GM12878 (cell line): ENCODE measurements around the gene SLC9A7.

Experiments
- BRCA1 ChIP-seq: IDR thresholded peaks from 2 replicates; pipeline ENCODE4 v1.6.1; 2011; ENCODE audit warnings: low read depth, low read length, improper control_type of control experiment
- CBFB ChIP-seq: IDR thresholded peaks from 2 replicates; pipeline ENCODE4 v1.6.1; 2016; ENCODE audit warnings: antibody characterized with exemption, low read depth
- CTCF ChIP-seq, 3 experiments: IDR thresholded peaks in 2 of 3; conservative IDR thresholded peaks in 1 of 3; 2 replicates each; pipeline ENCODE4 v1.5.1; 2011; ENCODE audit warnings: low read depth in 3 of 3, low read length in 3 of 3, mild to moderate bottlenecking in 3 of 3, control low read depth in 2 of 3, moderate library complexity in 2 of 3, inconsistent platforms in 1 of 3, mixed read lengths in 1 of 3; ENCODE audit not compliant: control insufficient read depth in 2 of 3, insufficient read depth in 1 of 3; ENCODE audit errors: extremely low read depth in 1 of 3
- EP300 ChIP-seq, 2 experiments: fragments of 150-350 bp in 1 of 2; IDR thresholded peaks; 2 replicates each; pipeline ENCODE4 v1.6.1; 2011 to 2012; ENCODE audit warnings: low read depth in 2 of 2, low read length in 2 of 2, borderline replicate concordance in 1 of 2, improper control_type of control experiment in 1 of 2, inconsistent platforms in 1 of 2; ENCODE audit not compliant: control insufficient read depth in 1 of 2
- LARP7 ChIP-seq: fragments of 450-650 bp; IDR thresholded peaks from 2 replicates; pipeline ENCODE4 v1.6.1; 2017; ENCODE audit warnings: mild to moderate bottlenecking
- POLR2A ChIP-seq: IDR thresholded peaks from 2 replicates; pipeline ENCODE4 v1.6.1; 2011; ENCODE audit warnings: low read depth, mild to moderate bottlenecking, low read length
- ZNF274 ChIP-seq: IDR thresholded peaks from one replicate; pipeline ENCODE4 v1.8.0; 2011; ENCODE audit not compliant: insufficient read length, insufficient read depth
- TF ChIP-seq, protein P1 (sequence below): IDR thresholded peaks from 2 replicates; pipeline ENCODE4 v1.6.1; 2012; ENCODE audit warnings: mild to moderate bottlenecking, low read depth, low read length
- TF ChIP-seq, protein P2 (sequence below): fragments of 450-650 bp; IDR thresholded peaks from 2 replicates; pipeline ENCODE4 v1.6.1; 2017; ENCODE audit warnings: mild to moderate bottlenecking

GRCh38 chrX:46703980-46704379, 54.9 kb downstream of the SLC9A7 start:
- no peak for TF ChIP-seq POLR2A
- no peak for TF ChIP-seq CTCF (IDR thresholded peaks at IDR 0.05 in 2 of 3, conservative IDR thresholded peaks at IDR 0.05 in 1 of 3; ENCODE audit: control insufficient read depth in 2 of 3, extremely low read depth in 1 of 3, insufficient read depth in 1 of 3, low read depth in 3 of 3, low read length in 3 of 3)
- TF ChIP-seq BRCA1, result no peak
- TF ChIP-seq ZNF274, result no peak
- TF ChIP-seq, protein P1, sequence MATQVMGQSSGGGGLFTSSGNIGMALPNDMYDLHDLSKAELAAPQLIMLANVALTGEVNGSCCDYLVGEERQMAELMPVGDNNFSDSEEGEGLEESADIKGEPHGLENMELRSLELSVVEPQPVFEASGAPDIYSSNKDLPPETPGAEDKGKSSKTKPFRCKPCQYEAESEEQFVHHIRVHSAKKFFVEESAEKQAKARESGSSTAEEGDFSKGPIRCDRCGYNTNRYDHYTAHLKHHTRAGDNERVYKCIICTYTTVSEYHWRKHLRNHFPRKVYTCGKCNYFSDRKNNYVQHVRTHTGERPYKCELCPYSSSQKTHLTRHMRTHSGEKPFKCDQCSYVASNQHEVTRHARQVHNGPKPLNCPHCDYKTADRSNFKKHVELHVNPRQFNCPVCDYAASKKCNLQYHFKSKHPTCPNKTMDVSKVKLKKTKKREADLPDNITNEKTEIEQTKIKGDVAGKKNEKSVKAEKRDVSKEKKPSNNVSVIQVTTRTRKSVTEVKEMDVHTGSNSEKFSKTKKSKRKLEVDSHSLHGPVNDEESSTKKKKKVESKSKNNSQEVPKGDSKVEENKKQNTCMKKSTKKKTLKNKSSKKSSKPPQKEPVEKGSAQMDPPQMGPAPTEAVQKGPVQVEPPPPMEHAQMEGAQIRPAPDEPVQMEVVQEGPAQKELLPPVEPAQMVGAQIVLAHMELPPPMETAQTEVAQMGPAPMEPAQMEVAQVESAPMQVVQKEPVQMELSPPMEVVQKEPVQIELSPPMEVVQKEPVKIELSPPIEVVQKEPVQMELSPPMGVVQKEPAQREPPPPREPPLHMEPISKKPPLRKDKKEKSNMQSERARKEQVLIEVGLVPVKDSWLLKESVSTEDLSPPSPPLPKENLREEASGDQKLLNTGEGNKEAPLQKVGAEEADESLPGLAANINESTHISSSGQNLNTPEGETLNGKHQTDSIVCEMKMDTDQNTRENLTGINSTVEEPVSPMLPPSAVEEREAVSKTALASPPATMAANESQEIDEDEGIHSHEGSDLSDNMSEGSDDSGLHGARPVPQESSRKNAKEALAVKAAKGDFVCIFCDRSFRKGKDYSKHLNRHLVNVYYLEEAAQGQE, result no peak
- TF ChIP-seq, protein P2, sequence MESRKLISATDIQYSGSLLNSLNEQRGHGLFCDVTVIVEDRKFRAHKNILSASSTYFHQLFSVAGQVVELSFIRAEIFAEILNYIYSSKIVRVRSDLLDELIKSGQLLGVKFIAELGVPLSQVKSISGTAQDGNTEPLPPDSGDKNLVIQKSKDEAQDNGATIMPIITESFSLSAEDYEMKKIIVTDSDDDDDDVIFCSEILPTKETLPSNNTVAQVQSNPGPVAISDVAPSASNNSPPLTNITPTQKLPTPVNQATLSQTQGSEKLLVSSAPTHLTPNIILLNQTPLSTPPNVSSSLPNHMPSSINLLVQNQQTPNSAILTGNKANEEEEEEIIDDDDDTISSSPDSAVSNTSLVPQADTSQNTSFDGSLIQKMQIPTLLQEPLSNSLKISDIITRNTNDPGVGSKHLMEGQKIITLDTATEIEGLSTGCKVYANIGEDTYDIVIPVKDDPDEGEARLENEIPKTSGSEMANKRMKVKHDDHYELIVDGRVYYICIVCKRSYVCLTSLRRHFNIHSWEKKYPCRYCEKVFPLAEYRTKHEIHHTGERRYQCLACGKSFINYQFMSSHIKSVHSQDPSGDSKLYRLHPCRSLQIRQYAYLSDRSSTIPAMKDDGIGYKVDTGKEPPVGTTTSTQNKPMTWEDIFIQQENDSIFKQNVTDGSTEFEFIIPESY, result no peak
- no peak for TF ChIP-seq CBFB
- no peak for TF ChIP-seq EP300 (IDR thresholded peaks at IDR 0.05; ENCODE audit: borderline replicate concordance in 1 of 2, control insufficient read depth in 1 of 2, low read depth in 2 of 2, low read length in 2 of 2)
- TF ChIP-seq LARP7, result no peak
